ENCODE data around the gene PDE4D. TPM values are rescaled to one million over a fixed set of nuclear protein-coding genes. Genes with fewer than 3 reads are reported as not detected.

Gene PDE4D
- total RNA-seq, 1 donor from 2014 or later = 11.8 TPM

- H3K27ac Mint-ChIP-seq (ENCODE audit: unreplicated experiment) = no peak overlapping the region
- peaks cover 9% of the 10 kb centered on the region for H3K9me3 Mint-ChIP-seq
- DNase-seq (ENCODE audit: low read depth, low spot score) = no peak
- H3K4me1 Mint-ChIP-seq = peaks cover 30% of the 10 kb centered on the region
- H3K36me3 Mint-ChIP-seq (ENCODE audit: low read depth) = peaks cover 4% of the 10 kb centered on the region
- no peak overlapping the region for H3K4me3 Mint-ChIP-seq
- TF ChIP-seq CTCF (conservative IDR thresholded peaks at IDR 0.05) = no peak
- no peaks in the 10 kb centered on the region for H3K27me3 Mint-ChIP-seq (ENCODE audit: low read depth)
Observed at GRCh38 chr5:59253625-59254024, 639.9 kb downstream of the PDE4D start.

DNA sequence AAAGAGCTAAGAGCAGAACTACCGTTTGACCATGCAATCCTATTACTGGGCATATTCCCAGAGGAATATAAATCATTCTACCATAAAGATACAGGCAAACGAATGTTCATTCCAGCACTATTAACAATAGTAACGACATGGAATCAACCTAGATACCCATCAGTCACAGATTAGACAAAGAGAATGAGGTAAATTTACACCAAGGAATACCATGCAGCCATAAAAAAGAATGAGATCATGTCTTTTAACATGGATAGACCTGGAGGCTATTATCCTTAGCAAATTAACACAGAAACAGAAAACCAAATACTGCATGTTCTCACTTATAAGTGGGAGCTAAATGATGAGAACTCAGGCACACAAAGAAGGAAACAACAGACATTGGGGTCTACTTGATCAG lies 641.9 kb downstream of the PDE4D start:
- Mint-ChIP-seq H3K27me3 (ENCODE audit: low read depth) (no peaks in the 10 kb centered on the region), H3K36me3 (ENCODE audit: low read depth) (peaks cover 4% of the 10 kb centered on the region), H3K4me3 (no peak overlapping the region), H3K9me3 (peaks cover 9% of the 10 kb centered on the region), H3K4me1 (peaks cover 16% of the 10 kb centered on the region), H3K27ac (ENCODE audit: unreplicated experiment) (no peak overlapping the region)
- no peak for DNase-seq (ENCODE audit: low read depth, low spot score)
- no peak for TF ChIP-seq CTCF (conservative IDR thresholded peaks at IDR 0.05)

GRCh38 chr5:59249726-59250125 lies 643.8 kb downstream of the PDE4D start:
- no peak for TF ChIP-seq CTCF (conservative IDR thresholded peaks at IDR 0.05)
- Mint-ChIP-seq H3K9me3 (peaks cover 9% of the 10 kb centered on the region), H3K27ac (ENCODE audit: unreplicated experiment) (no peak overlapping the region), H3K36me3 (ENCODE audit: low read depth) (peaks cover 4% of the 10 kb centered on the region), H3K27me3 (ENCODE audit: low read depth) (no peaks in the 10 kb centered on the region), H3K4me3 (no peak overlapping the region), H3K4me1 (no peaks in the 10 kb centered on the region)
- DNase-seq (ENCODE audit: low read depth, low spot score) = no peak

DNA sequence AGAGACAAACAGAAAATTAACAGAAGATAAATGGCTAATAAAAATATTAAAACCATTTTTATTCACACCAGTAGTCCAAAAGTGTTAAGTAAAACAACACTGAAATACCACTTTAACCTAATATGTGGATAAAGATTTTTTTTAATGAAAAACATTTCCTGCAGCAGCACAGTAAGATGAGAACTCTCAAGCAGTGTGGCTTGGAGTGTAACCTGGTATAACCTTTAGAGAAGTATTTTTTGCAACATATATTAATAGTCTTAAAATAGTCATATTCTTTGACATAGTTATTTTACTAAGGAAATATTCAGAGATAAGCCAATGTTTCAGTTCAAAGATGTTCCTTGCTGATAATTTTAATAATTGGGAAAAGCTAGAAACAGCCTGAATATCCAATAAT lies 644.4 kb downstream of the PDE4D start:
- no peak overlapping the region for H3K4me3 Mint-ChIP-seq
- H3K36me3 Mint-ChIP-seq (ENCODE audit: low read depth) = peaks cover 4% of the 10 kb centered on the region
- no peak for TF ChIP-seq CTCF (conservative IDR thresholded peaks at IDR 0.05)
- DNase-seq (ENCODE audit: low read depth, low spot score) = no peak
- H3K27ac Mint-ChIP-seq (ENCODE audit: unreplicated experiment) = no peak overlapping the region
- no peaks in the 10 kb centered on the region for H3K27me3 Mint-ChIP-seq (ENCODE audit: low read depth)
- peaks cover 9% of the 10 kb centered on the region for H3K9me3 Mint-ChIP-seq
- no peaks in the 10 kb centered on the region for H3K4me1 Mint-ChIP-seq

DNA sequence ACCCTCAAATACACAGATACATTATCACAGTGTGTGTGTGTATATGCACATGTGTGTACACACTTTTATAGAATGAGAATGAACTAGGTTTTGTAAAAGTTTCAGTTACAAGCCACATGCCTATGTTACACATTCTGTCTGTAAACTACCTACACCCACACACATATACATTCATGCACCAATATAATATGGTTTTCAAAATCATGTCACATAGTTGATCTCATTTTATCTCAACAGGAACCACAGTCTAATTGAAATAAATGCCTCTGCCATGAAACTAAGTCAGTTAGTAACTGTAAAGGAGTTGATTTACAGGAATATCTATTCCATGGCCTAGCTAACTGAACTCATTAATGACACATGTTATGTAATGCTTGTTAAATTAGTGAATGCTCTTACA lies 646.6 kb downstream of the PDE4D start:
- no peaks in the 10 kb centered on the region for H3K27me3 Mint-ChIP-seq (ENCODE audit: low read depth)
- H3K4me3 Mint-ChIP-seq = no peak overlapping the region
- TF ChIP-seq CTCF (conservative IDR thresholded peaks at IDR 0.05) = no peak
- H3K9me3 Mint-ChIP-seq = peaks cover 9% of the 10 kb centered on the region
- no peak for DNase-seq (ENCODE audit: low read depth, low spot score)
- H3K4me1 Mint-ChIP-seq = no peaks in the 10 kb centered on the region
- H3K27ac Mint-ChIP-seq (ENCODE audit: unreplicated experiment) = no peak overlapping the region
- peaks cover 4% of the 10 kb centered on the region for H3K36me3 Mint-ChIP-seq (ENCODE audit: low read depth)
